K562 (cell line): Measurements from ENCODE around the gene GOLT1A.

Experiments
- ATF3 ChIP-seq, 2 experiments: fragments of 450-650 bp in 1 of 2; sonication (generic) in 1 of 2; formaldehyde crosslinking in 1 of 2; IDR thresholded peaks in 1 of 2; conservative IDR thresholded peaks in 1 of 2; 2 replicates each; pipeline versions ENCODE4 v1.6.1 to v1.8.1; 2016 to 2023; ENCODE audit warnings: mild to moderate bottlenecking in 2 of 2, moderate library complexity in 2 of 2, inconsistent platforms in 1 of 2, missing genetic modification reagents in 1 of 2
- ERF ChIP-seq: fragments of 450-650 bp; formaldehyde crosslinking; IDR thresholded peaks from 2 replicates; pipeline ENCODE4 v1.4.0; 2020; ENCODE audit warnings: mild to moderate bottlenecking, mixed read lengths
- EZH2 ChIP-seq: IDR thresholded peaks from 2 replicates; pipeline ENCODE4 v1.6.1; 2012; ENCODE audit warnings: low read depth, mild to moderate bottlenecking, inconsistent platforms, low read length, borderline replicate concordance
- FOS ChIP-seq: IDR thresholded peaks from 3 replicates; pipeline ENCODE4 v1.6.1; 2011; ENCODE audit not compliant: insufficient read length; ENCODE audit errors: extremely low read depth
- FOXK1 ChIP-seq: sonication (generic); formaldehyde crosslinking; IDR thresholded peaks from 2 replicates; pipeline ENCODE4 v1.8.0; 2022; ENCODE audit warnings: missing genetic modification reagents, mild to moderate bottlenecking, borderline replicate concordance
- HDAC8 ChIP-seq: fragments of 450-650 bp; IDR thresholded peaks from 2 replicates; pipeline ENCODE4 v1.6.1; 2016; ENCODE audit warnings: mild to moderate bottlenecking, missing genetic modification characterization, moderate library complexity, missing compliant biosample characterization
- MAFF ChIP-seq: IDR thresholded peaks from 2 replicates; pipeline ENCODE4 v1.6.1; 2012; ENCODE audit warnings: low read length, improper control_type of control experiment
- MXI1 ChIP-seq: IDR thresholded peaks from 2 replicates; pipeline ENCODE4 v1.6.1; 2011; ENCODE audit warnings: low read depth, mild to moderate bottlenecking, improper control_type of control experiment, low read length
- USF2 ChIP-seq: sonication (generic); formaldehyde crosslinking; IDR thresholded peaks from 2 replicates; pipeline ENCODE4 v1.5.0; 2020; ENCODE audit warnings: missing genetic modification reagents
- YY1 ChIP-seq, 3 experiments: IDR thresholded peaks; 2 replicates each; pipeline ENCODE4 v1.6.1; 2011; ENCODE audit warnings: low read length in 2 of 3, mild to moderate bottlenecking in 2 of 3, moderate library complexity in 2 of 3, borderline replicate concordance in 1 of 3, control low read depth in 1 of 3, low read depth in 1 of 3; ENCODE audit not compliant: insufficient read depth in 3 of 3, insufficient replicate concordance in 2 of 3, control insufficient read depth in 1 of 3, insufficient read length in 1 of 3; ENCODE audit errors: extremely low read depth in 1 of 3
- ZNF274 ChIP-seq: IDR thresholded peaks from 2 replicates; pipeline ENCODE4 v1.6.1; 2011; ENCODE audit warnings: low read depth, mild to moderate bottlenecking, low read length, moderate library complexity, borderline replicate concordance
- ZNF280B ChIP-seq: fragments of 250-450 bp; sonication (Bioruptor Pico); IDR thresholded peaks from 2 replicates; pipeline ENCODE4 v1.5.1; 2021; ENCODE audit warnings: mild to moderate bottlenecking

GRCh38 chr1:204188959-204189639 is 24.7 kb downstream of the GOLT1A start:
- TF ChIP-seq USF2 (CRISPR knock-in tag) (no peak), HDAC8 (no peak), EZH2 (no peak), MXI1 (no peak), FOXK1 (CRISPR knock-in tag) (no peak), ZNF274 (no peak), MAFF (no peak), ATF3 (IDR thresholded peaks at IDR 0.05) (no peak), ATF3 (CRISPR knock-in tag; conservative IDR thresholded peaks at IDR 0.05) (no peak), YY1 (IDR thresholded peaks at IDR 0.05; ENCODE audit: borderline replicate concordance in 1 of 3, control insufficient read depth in 1 of 3, extremely low read depth in 1 of 3, insufficient read depth in 3 of 3, insufficient read length in 1 of 3, insufficient replicate concordance in 2 of 3, low read depth in 1 of 3, low read length in 2 of 3) (no peak), ZNF280B (no peak), FOS (no peak), ERF (CRISPR knock-in tag) (no peak)
